ENCODE results near the gene SLC38A1.

Gene SLC38A1

DNA sequence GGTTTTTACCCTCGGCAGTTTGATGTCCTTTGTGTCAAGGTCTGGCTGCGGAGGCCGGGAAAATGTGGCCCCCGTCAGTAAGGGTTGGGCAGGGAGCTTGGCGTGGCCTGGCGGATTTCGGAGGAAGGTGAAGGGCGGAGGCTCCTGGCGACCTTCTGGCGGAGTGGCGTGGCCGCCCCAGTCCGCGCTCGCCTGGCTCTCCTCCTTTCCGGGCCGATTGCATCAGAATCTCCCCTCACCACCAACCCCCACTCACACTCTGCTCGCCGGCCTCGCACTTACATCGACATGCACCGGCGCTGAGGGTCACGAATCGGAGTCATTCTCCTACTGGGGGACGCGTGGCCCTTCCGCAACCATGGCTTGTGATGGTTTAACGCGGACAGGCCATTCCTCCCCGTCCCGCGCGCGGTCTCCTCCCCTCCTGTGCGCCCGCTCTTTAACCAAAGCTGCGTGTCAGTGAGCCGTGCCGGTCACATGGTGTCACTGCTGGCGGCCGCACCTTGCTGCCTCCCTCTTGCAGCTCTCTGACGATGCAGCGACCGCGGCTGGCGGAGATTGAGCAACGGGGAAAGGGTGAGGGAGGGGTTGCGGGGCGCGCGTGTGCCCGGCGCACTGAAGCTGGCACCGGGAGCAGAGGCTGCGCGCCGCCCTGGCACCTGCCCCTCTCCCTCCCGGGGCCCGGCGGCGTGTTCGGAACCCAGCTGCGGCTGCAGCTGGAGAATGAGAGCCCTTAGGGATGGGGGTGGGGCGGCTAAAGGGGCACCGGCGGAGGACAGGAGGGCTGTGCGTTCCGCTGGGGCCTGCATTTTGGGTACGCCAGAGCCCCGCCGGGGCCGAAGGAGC, at the start of gene SLC38A1:
Gene SLC38A1 (minus strand): TSS at position 461 of the 846 bp plus-strand sequence. CDS start 29,243 bp downstream, outside the sequence.
- TF ChIP-seq, protein P1, sequence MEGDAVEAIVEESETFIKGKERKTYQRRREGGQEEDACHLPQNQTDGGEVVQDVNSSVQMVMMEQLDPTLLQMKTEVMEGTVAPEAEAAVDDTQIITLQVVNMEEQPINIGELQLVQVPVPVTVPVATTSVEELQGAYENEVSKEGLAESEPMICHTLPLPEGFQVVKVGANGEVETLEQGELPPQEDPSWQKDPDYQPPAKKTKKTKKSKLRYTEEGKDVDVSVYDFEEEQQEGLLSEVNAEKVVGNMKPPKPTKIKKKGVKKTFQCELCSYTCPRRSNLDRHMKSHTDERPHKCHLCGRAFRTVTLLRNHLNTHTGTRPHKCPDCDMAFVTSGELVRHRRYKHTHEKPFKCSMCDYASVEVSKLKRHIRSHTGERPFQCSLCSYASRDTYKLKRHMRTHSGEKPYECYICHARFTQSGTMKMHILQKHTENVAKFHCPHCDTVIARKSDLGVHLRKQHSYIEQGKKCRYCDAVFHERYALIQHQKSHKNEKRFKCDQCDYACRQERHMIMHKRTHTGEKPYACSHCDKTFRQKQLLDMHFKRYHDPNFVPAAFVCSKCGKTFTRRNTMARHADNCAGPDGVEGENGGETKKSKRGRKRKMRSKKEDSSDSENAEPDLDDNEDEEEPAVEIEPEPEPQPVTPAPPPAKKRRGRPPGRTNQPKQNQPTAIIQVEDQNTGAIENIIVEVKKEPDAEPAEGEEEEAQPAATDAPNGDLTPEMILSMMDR (IDR thresholded peaks at IDR 0.05; ENCODE audit: borderline replicate concordance, insufficient read depth, low read depth, low read length) = no peak
- peak within 1 kb of the TSS; percentile 87 for H3K4me3 ChIP-seq (ENCODE audit: low read depth, low read length)

DNA sequence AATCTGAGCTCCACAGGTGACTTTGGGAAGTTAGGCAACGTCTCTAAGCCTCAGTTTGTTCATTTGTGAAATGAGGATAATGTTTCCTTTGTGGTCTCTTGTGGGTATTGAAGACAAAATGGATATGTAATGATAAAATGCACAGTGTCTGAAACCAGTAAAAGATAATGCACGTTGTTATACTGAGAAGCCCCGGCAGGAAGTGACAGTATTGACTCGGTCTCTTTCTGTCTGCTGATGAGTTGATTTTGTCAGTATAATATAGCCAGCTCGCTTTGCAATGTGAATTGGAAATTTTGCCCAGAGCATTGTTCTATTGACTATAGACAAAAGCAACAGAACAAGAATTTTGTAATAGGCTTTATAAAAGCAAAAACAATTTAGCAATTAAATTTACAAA, 49.2 kb upstream of the SLC38A1 start:
- TF ChIP-seq, protein P1 (IDR thresholded peaks at IDR 0.05; ENCODE audit: borderline replicate concordance, insufficient read depth, low read depth, low read length) = no peak
- no peak overlapping the region for H3K4me3 ChIP-seq (ENCODE audit: low read depth, low read length)

DNA sequence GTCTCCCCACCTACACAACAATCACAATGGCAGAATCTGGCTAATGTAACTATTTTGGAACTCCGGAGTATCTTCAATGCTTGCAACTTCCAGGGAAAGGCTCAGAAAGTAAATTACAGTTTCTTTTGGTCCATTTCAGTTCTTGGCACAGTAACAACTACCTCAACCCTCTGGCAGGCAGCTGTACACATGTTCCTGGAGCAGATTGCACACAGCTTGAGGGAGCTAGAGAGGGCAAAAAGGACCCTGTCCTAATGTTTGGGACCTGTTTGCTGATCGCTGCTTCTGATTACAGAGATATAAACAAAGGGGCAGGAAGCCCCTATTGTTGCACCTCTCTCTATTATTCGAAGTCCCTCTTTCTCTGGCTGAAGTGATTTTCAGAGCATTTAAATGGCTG, 35.2 kb upstream of the SLC38A1 start:
- no peak overlapping the region for H3K4me3 ChIP-seq (ENCODE audit: low read depth, low read length)
- TF ChIP-seq, protein P1 (IDR thresholded peaks at IDR 0.05; ENCODE audit: borderline replicate concordance, insufficient read depth, low read depth, low read length) = no peak

DNA sequence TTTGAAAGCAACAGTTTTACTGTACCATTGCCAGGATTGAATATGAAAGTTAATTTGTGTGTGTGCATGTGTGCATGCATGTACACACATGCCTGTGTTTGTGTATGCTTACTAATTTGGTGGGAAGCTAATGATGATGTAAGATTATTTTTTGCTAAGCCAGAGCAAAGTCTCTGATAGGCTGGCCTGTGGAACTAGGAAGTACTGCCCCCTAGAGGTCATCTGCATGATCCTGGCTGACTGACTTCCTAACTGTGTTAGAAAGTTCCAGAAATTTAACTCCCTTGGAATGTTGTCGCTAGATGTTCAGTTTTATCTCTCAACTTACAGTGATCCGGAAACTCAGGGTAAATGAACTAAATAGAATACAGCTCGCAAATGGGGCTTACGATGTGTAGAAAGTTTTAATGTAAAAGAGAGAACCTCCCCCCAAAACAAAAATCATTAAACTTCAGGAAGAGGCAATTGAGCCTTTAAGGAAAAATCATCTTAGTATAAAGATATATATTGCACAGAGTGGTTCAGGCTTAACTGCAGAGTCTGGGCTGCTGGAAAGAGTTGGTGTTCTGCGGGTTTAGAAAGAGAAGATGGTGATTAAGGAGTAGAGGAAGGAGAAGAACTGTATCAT, 34.3 kb upstream of the SLC38A1 start:
- no peak overlapping the region for H3K4me3 ChIP-seq (ENCODE audit: low read depth, low read length)
- TF ChIP-seq, protein P1 (IDR thresholded peaks at IDR 0.05; ENCODE audit: borderline replicate concordance, insufficient read depth, low read depth, low read length) = peak; percentile 53; the same call in 1 of the 2 replicates

DNA sequence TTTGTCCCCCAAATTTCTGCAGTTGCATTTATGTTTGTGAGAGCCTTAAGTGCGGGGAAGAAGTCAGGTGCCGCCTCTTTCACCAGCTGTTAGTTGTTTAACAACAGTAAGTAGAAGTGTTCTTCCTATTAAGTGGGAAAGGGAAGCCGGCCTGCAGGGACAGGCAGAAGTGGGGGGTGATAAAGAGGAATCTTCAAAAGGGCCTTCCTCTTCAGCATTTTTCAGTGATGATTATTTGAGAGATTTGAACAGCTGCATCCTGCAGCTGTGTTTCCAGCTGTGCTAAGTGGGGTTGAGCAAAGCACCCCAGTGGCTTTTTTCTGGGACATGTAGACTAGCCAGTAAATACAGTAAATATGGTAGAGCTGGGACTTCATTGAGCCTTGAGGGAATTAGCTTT, 32.1 kb upstream of the SLC38A1 start:
- H3K4me3 ChIP-seq (ENCODE audit: low read depth, low read length) = no peak overlapping the region
- TF ChIP-seq, protein P1 (IDR thresholded peaks at IDR 0.05; ENCODE audit: borderline replicate concordance, insufficient read depth, low read depth, low read length) = no peak

DNA sequence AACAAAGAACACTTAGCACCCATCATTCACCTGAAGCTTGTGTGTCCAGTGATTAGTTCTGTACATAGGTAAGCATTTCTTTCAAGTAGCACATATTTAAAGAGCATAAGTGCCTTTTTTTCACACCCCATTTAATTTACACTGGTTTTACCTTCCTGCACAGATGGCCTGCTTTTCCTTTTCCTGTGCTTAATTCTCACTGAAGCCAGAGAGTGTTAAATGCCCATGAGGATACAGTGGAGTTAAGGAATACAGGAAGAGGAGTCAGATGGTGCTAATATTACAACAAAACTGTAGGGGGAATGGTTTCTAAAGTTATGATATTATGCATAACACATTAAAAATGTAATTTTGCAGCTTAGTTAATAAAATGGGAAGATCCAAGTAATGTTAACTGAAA, 31.0 kb upstream of the SLC38A1 start:
- TF ChIP-seq, protein P1 (IDR thresholded peaks at IDR 0.05; ENCODE audit: borderline replicate concordance, insufficient read depth, low read depth, low read length) = no peak
- H3K4me3 ChIP-seq (ENCODE audit: low read depth, low read length) = no peak overlapping the region
